K562 (cell line): ENCODE measurements around the gene SLC26A8. TPM values are rescaled to one million over a fixed set of nuclear protein-coding genes. Genes with fewer than 3 reads are reported as not detected.

ENCODE experiments used
- BACH1 ChIP-seq: fragments of 200-800 bp; sonication (Bioruptor generic); IDR thresholded peaks from 2 replicates; pipeline ENCODE4 v1.6.1; 2016; ENCODE audit warnings: missing genetic modification characterization, missing compliant biosample characterization
- EP400 ChIP-seq: fragments of 450-650 bp; IDR thresholded peaks from 2 replicates; pipeline ENCODE4 v1.6.1; 2017; ENCODE audit warnings: antibody characterized with exemption, mild to moderate bottlenecking, moderate library complexity
- ETV6 ChIP-seq, 3 experiments: fragments of 150-350 bp in 1 of 3; sonication (generic) in 1 of 3; formaldehyde crosslinking in 1 of 3; IDR thresholded peaks; 2 replicates each; pipeline versions ENCODE4 v1.6.1 to v1.8.0; 2014 to 2022; ENCODE audit warnings: borderline replicate concordance in 2 of 3, low read depth in 2 of 3, antibody characterized with exemption in 1 of 3, low read length in 1 of 3, mild to moderate bottlenecking in 1 of 3, missing genetic modification reagents in 1 of 3
- HDAC1 ChIP-seq, 2 experiments: fragments of 450-650 bp; IDR thresholded peaks; 2 replicates each; pipeline ENCODE4 v1.6.1; 2016 to 2017; ENCODE audit warnings: inconsistent platforms in 1 of 2, mild to moderate bottlenecking in 1 of 2, moderate library complexity in 1 of 2
- HOXB6 ChIP-seq: fragments of 250-450 bp; sonication (Bioruptor Pico); IDR thresholded peaks from 2 replicates; pipeline ENCODE4 v1.5.1; 2022; ENCODE audit warnings: mild to moderate bottlenecking, borderline replicate concordance
- JUNB ChIP-seq: fragments of 450-650 bp; formaldehyde crosslinking; conservative IDR thresholded peaks from 2 replicates; pipeline ENCODE4 v1.4.0; 2020; ENCODE audit warnings: mild to moderate bottlenecking
- MCM3 ChIP-seq: fragments of 450-650 bp; IDR thresholded peaks from 2 replicates; pipeline ENCODE4 v1.6.1; 2016
- MEF2D ChIP-seq: conservative IDR thresholded peaks from 2 replicates; pipeline ENCODE4 v1.6.1; 2016; ENCODE audit warnings: low read depth, missing genetic modification characterization, missing compliant biosample characterization
- NCOR1 ChIP-seq: fragments of 450-650 bp; IDR thresholded peaks from 2 replicates; pipeline ENCODE4 v1.6.1; 2016; ENCODE audit warnings: mild to moderate bottlenecking, moderate library complexity
- RBM17 ChIP-seq: fragments of 200-400 bp; formaldehyde crosslinking; IDR thresholded peaks from 2 replicates; pipeline ENCODE4 v1.6.1; 2017; ENCODE audit warnings: low read depth, mild to moderate bottlenecking, low read length, borderline replicate concordance
- SMAD2 ChIP-seq: fragments of 150-350 bp; IDR thresholded peaks from 2 replicates; pipeline ENCODE4 v1.6.1; 2014; ENCODE audit warnings: low read depth, mild to moderate bottlenecking, low read length
- THRAP3 ChIP-seq: fragments of 450-650 bp; IDR thresholded peaks from 2 replicates; pipeline ENCODE4 v1.6.1; 2016; ENCODE audit warnings: mild to moderate bottlenecking, inconsistent platforms, borderline replicate concordance
- ZNF165 ChIP-seq: fragments of 250-450 bp; sonication (Bioruptor Pico); IDR thresholded peaks from 2 replicates; pipeline ENCODE4 v1.4.0; 2020; ENCODE audit warnings: borderline replicate concordance
- ZNF41 ChIP-seq: fragments of 250-450 bp; sonication (Bioruptor Pico); conservative IDR thresholded peaks from 2 replicates; pipeline ENCODE4 v1.4.0; 2020; ENCODE audit warnings: mild to moderate bottlenecking
- polyA plus RNA-seq, 8 experiments: library from polyadenylated mRNA; depleted of rRNA in 4 of 8; stranded (reverse) in 5 of 8; unstranded in 3 of 8; fragments of >200 nt; fragmentation: Nextera tagmentation in 2 of 8; fragmentation: Illumina TruSeq in 1 of 8; extraction: Ambion mirVana in 2 of 8; extraction: Trizol in 1 of 8; gene quantifications; 2 replicates each; pipeline versions ENCODE4 v1.2.1 to v1.2.3, GENCODE V29; 2011 to 2014; ENCODE audit warnings: inconsistent platforms in 1 of 8, missing spikeins in 1 of 8
- total RNA-seq, 7 experiments: library from RNA; depleted of rRNA in 6 of 7; stranded (reverse); fragments of >200 nt in 6 of 7; fragmentation: Illumina TruSeq in 2 of 7; extraction: Trizol in 2 of 7; gene quantifications; 2 replicates each; pipeline versions ENCODE4 v1.2.1 to v1.2.3, GENCODE V29; 2011 to 2021; ENCODE audit warnings: low replicate concordance in 1 of 7
- TF ChIP-seq, protein P1 (sequence below): fragments of 250-450 bp; sonication (Bioruptor Pico); IDR thresholded peaks from 2 replicates; pipeline ENCODE4 v1.8.0; 2022; ENCODE audit warnings: inconsistent platforms, mild to moderate bottlenecking, moderate library complexity, borderline replicate concordance
- TF ChIP-seq, protein P2 (sequence below): IDR thresholded peaks from 2 replicates; pipeline ENCODE4 v1.6.1; 2011; ENCODE audit warnings: borderline replicate concordance, low read depth, mild to moderate bottlenecking, moderate library complexity, low read length; ENCODE audit not compliant: insufficient read depth, poor library complexity, severe bottlenecking

Gene SLC26A8
- total and polyA plus RNA-seq, 9 of the 15 experiments (the other 6 are each of a cell fraction or from before 2014, with no cell fraction given): not detected

DNA sequence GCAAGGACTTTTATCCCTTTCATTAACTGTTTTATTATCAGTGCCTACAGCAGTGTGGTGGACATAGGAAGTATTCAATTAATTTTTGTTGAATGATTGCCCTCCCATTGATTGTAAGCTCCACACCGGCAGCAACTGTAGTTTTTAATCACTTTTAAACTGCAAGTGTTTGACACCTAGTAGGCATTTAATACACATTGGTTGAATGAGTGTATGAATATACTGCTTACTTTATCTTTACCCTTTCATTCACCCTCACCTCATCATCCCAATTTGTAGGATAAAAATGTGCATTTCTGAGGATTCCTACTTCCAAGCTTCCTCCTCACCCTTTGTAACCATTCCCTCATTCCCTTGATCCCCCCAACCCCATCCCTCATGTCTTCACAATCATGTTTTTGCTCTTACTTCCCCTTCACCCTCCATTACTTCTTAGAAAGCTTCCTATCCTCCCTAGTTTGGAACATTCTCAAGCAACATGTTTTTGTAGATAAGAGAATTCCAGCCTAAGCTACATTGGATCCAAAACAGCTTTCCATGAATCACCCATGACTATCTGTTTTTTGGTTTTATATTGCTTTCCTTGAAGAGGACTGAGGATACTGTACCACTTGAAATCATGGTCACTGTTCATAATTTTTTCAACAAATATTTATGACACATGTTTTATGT is 955 bp upstream of the SLC26A8 start (continued):
- TF ChIP-seq MEF2D: no peak
- TF ChIP-seq THRAP3: no peak
- TF ChIP-seq ZNF41 (CRISPR knock-in tag): no peak
- TF ChIP-seq, protein P1, sequence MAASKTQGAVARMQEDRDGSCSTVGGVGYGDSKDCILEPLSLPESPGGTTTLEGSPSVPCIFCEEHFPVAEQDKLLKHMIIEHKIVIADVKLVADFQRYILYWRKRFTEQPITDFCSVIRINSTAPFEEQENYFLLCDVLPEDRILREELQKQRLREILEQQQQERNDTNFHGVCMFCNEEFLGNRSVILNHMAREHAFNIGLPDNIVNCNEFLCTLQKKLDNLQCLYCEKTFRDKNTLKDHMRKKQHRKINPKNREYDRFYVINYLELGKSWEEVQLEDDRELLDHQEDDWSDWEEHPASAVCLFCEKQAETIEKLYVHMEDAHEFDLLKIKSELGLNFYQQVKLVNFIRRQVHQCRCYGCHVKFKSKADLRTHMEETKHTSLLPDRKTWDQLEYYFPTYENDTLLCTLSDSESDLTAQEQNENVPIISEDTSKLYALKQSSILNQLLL (CRISPR knock-in tag): no peak
- TF ChIP-seq HDAC1 (IDR thresholded peaks at IDR 0.05): peak in 1 of 2 experiments; percentile 89; a peak in 2 of 4 replicates
- TF ChIP-seq ZNF165 (CRISPR knock-in tag): no peak
- TF ChIP-seq MCM3: no peak
- TF ChIP-seq EP400: peak; percentile 57
- TF ChIP-seq BACH1 (tag): no peak
- peak; percentile 85 for TF ChIP-seq NCOR1
- no peak for TF ChIP-seq JUNB (CRISPR knock-in tag)
- TF ChIP-seq SMAD2: no peak
- TF ChIP-seq RBM17: no peak
- TF ChIP-seq, protein P2, sequence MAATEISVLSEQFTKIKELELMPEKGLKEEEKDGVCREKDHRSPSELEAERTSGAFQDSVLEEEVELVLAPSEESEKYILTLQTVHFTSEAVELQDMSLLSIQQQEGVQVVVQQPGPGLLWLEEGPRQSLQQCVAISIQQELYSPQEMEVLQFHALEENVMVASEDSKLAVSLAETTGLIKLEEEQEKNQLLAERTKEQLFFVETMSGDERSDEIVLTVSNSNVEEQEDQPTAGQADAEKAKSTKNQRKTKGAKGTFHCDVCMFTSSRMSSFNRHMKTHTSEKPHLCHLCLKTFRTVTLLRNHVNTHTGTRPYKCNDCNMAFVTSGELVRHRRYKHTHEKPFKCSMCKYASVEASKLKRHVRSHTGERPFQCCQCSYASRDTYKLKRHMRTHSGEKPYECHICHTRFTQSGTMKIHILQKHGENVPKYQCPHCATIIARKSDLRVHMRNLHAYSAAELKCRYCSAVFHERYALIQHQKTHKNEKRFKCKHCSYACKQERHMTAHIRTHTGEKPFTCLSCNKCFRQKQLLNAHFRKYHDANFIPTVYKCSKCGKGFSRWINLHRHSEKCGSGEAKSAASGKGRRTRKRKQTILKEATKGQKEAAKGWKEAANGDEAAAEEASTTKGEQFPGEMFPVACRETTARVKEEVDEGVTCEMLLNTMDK: no peak
- TF ChIP-seq HOXB6: no peak
- TF ChIP-seq ETV6 (IDR thresholded peaks at IDR 0.05; ENCODE audit: borderline replicate concordance in 1 of 2, low read depth in 2 of 2, low read length in 1 of 2): no peak
- no peak for TF ChIP-seq ETV6 (CRISPR knock-in tag; IDR thresholded peaks at IDR 0.05; ENCODE audit: borderline replicate concordance)
